ENCODE results near the gene RPS2.

- TF ChIP-seq CTCF (IDR thresholded peaks at IDR 0.05; ENCODE audit: low read length) (no peak), EZH2 (IDR thresholded peaks at IDR 0.05; ENCODE audit: borderline replicate concordance, low read length) (no peak)
Measured at GRCh38 chr16:1958715-1959268, 5.8 kb downstream of the RPS2 start.

Measured in OCI-LY1 (cell line).